PC-9 (cell line): ENCODE measurements around the gene SEPTIN11.

Experiments
- CTCF ChIP-seq: fragments of 200-600 bp; sonication (generic); conservative IDR thresholded peaks from 2 replicates; pipeline ENCODE4 v1.6.1; 2017; ENCODE audit warnings: mixed run types, antibody characterized with exemption, mild to moderate bottlenecking, moderate library complexity
- EZH2 ChIP-seq: fragments of 200-600 bp; sonication (generic); IDR thresholded peaks from 2 replicates; pipeline ENCODE4 v1.8.0; 2017; ENCODE audit warnings: antibody characterized with exemption, low read depth

- TF ChIP-seq CTCF: no peak
- TF ChIP-seq EZH2: no peak
Measured at GRCh38 chr4:76947369-76947768, 2.2 kb upstream of the SEPTIN11 start.
